PC-3 (cell line): ENCODE results near the gene DNAJA3. TPM values are rescaled to one million over a fixed set of nuclear protein-coding genes. Genes with fewer than 3 reads are reported as not detected.
A peak's percentile ranks its signal among the peaks of the same experiment; 100 is the strongest.

ENCODE experiments used
- ATAC-seq: fragments of 200-7000 bp; cut with Tn5 transposase; 2 replicates; pipeline ENCODE4 v1.9.1; 2020; ENCODE audit warnings: mild to moderate bottlenecking, moderate library complexity
- BruUV-seq: library from RNA; stranded (reverse); fragments of 400-500 nt; replicated peaks from 2 replicates; lab custom pipeline; 2021; lab: Mats Ljungman, UMichigan
- CTCF ChIA-PET: fragments of 300-600 bp; sonication (Branson Sonifier 250); formaldehyde crosslinking; loops from one replicate; lab custom pipeline; 2022; ENCODE audit warnings: antibody characterized with exemption; lab: Charles Lee
- POLR2A ChIA-PET: fragments of 300-600 bp; sonication (Branson Sonifier 250); formaldehyde crosslinking; loops from one replicate; lab custom pipeline; 2022; ENCODE audit warnings: antibody characterized with exemption; ENCODE audit not compliant: unreplicated experiment; lab: Charles Lee
- DNase-seq: peaks from one replicate; pipeline ENCODE4 v3.0.0-alpha.2; 2015
- H2AFZ ChIP-seq: fragments of 300-600 bp; sonication (generic); 2 replicates; pipeline ENCODE4 v1.6.0; 2016; ENCODE audit warnings: antibody characterized with exemption, low read length
- H3F3A ChIP-seq: fragments of 300-600 bp; sonication (generic); one replicate; pipeline ENCODE4 v1.6.0; 2017; ENCODE audit warnings: antibody characterized with exemption, low read length, control low read depth, mild to moderate bottlenecking; ENCODE audit not compliant: unreplicated experiment
- H3K27ac ChIP-seq: fragments of 300-600 bp; sonication (generic); 2 replicates; pipeline ENCODE4 v1.5.1; 2016; ENCODE audit warnings: mild to moderate bottlenecking, low read length
- H3K27me3 ChIP-seq: fragments of 300-600 bp; sonication (generic); 2 replicates; pipeline ENCODE4 v1.6.1; 2016; ENCODE audit warnings: low read length, mixed read lengths
- H3K36me3 ChIP-seq: fragments of 300-600 bp; sonication (generic); 2 replicates; pipeline ENCODE4 v1.6.1; 2016; ENCODE audit warnings: low read depth, mixed run types, low read length, mixed read lengths
- H3K4me1 ChIP-seq: fragments of 300-600 bp; sonication (generic); 2 replicates; pipeline ENCODE4 v1.5.1; 2016; ENCODE audit warnings: low read length; ENCODE audit not compliant: insufficient read depth
- H3K4me2 ChIP-seq: fragments of 300-600 bp; sonication (generic); 2 replicates; pipeline ENCODE4 v1.6.0; 2016; ENCODE audit warnings: low read length
- H3K4me3 ChIP-seq: fragments of 300-600 bp; sonication (generic); 2 replicates; pipeline ENCODE4 v1.5.1; 2016; ENCODE audit warnings: mild to moderate bottlenecking, low read length, mixed read lengths
- H3K79me2 ChIP-seq: fragments of 300-600 bp; sonication (generic); 2 replicates; pipeline ENCODE4 v1.6.1; 2017; ENCODE audit warnings: low read length, mixed read lengths
- H3K9ac ChIP-seq: fragments of 300-600 bp; sonication (generic); 2 replicates; pipeline ENCODE4 v1.6.0; 2016; ENCODE audit warnings: mild to moderate bottlenecking, low read length
- H3K9me2 ChIP-seq: fragments of 300-600 bp; sonication (generic); replicated peaks from 2 replicates; pipeline ENCODE4 v1.6.1; 2016; ENCODE audit warnings: mixed run types, low read length, mixed read lengths
- H3K9me3 ChIP-seq: fragments of 300-600 bp; sonication (generic); 2 replicates; pipeline ENCODE4 v1.6.1; 2016; ENCODE audit warnings: low read length, mixed read lengths
- H4K20me1 ChIP-seq: fragments of 300-600 bp; sonication (generic); 2 replicates; pipeline ENCODE4 v1.6.1; 2016; ENCODE audit warnings: low read length, mixed read lengths
- CTCF ChIP-seq: fragments of 300-600 bp; sonication (generic); conservative IDR thresholded peaks from 2 replicates; pipeline ENCODE4 v1.5.1; 2017; ENCODE audit warnings: antibody characterized with exemption, low read depth, mild to moderate bottlenecking, low read length
- EZH2 ChIP-seq: fragments of 300-600 bp; sonication (generic); IDR thresholded peaks from one replicate; pipeline ENCODE4 v1.6.1; 2017; ENCODE audit warnings: antibody characterized with exemption, mild to moderate bottlenecking, low read length; ENCODE audit not compliant: unreplicated experiment
- EZH2phosphoT487 ChIP-seq: fragments of 300-600 bp; sonication (generic); IDR thresholded peaks from 2 replicates; pipeline ENCODE4 v1.6.1; 2018; ENCODE audit warnings: mild to moderate bottlenecking, antibody characterized with exemption, low read length, borderline replicate concordance
- intact Hi-C: fragments of 100-400 bp; cut with micrococcal nuclease; formaldehyde crosslinking; loops from 2 replicates; pipeline ENCODE4 v1.9.0; 2023
- total RNA-seq: library from RNA; depleted of rRNA; stranded (reverse); fragments of >200 nt; gene quantifications from 2 replicates; pipeline ENCODE4 v1.2.3, GENCODE V29; 2014

Gene DNAJA3
- total RNA-seq, 1 experiment from 2014 or later, result 123 TPM

GRCh38 chr16:4416200-4417032 lies 9.3 kb upstream of the DNAJA3 start, which contains the start of gene CORO7:
CORO7 (minus strand) TSS chr16:4416596; CDS start chr16:4416518, 78 bp downstream.
- H3K79me2 ChIP-seq, result peaks cover 18% of the 10 kb centered on the region
- H3K9ac ChIP-seq, result peak within 1 kb of the TSS; percentile 71
- CTCF ChIA-PET, result no interaction called here
- DNase-seq (peak; percentile 83), ATAC-seq (peak; percentile 95)
- no peaks in the 10 kb centered on the region for H3K9me3 ChIP-seq
- TF ChIP-seq EZH2phosphoT487, result no peak
- TF ChIP-seq EZH2, result no peak
- intact Hi-C loops, result no loop called here
- H3K4me2 ChIP-seq, result peak within 1 kb of the TSS; percentile 99
- H3K27me3 ChIP-seq, result no peaks in the 10 kb centered on the region
- H3K4me1 ChIP-seq, result peaks cover 8% of the 10 kb centered on the region
- BruUV-seq, result no TSS peak
- no peaks in the 10 kb centered on the region for H3F3A ChIP-seq
- H3K27ac ChIP-seq, result no peak within 1 kb of the TSS
- H3K9me2 ChIP-seq, result no peaks in the 10 kb centered on the region
- peak within 1 kb of the TSS; percentile 99 for H2AFZ ChIP-seq
- H3K4me3 ChIP-seq, result peak within 1 kb of the TSS; percentile 80
- H3K36me3 ChIP-seq, result no peaks in the 10 kb centered on the region
- 0 out of 2 replicates have a peak, but pooled peaks cover 9% of the 10 kb centered on the region for H4K20me1 ChIP-seq
- POLR2A ChIA-PET, result no interaction called here

GRCh38 chr16:4419402-4419959 lies 6.2 kb upstream of the DNAJA3 start:
- no TSS peak for BruUV-seq
- H2AFZ ChIP-seq, result no peak overlapping the region
- H3K4me1 ChIP-seq, result peaks cover 10% of the 10 kb centered on the region
- ATAC-seq, result no peak
- H3K9ac ChIP-seq, result no peak overlapping the region
- no peak for DNase-seq
- no peaks in the 10 kb centered on the region for H3F3A ChIP-seq
- H4K20me1 ChIP-seq, result 0 out of 2 replicates have a peak, but pooled peaks cover 8% of the 10 kb centered on the region
- H3K79me2 ChIP-seq, result peaks cover 14% of the 10 kb centered on the region
- no peak overlapping the region for H3K4me2 ChIP-seq
- H3K9me2 ChIP-seq, result no peaks in the 10 kb centered on the region
- H3K4me3 ChIP-seq, result no peak overlapping the region
- H3K27me3 ChIP-seq, result no peaks in the 10 kb centered on the region
- intact Hi-C loops, result no loop called here
- CTCF ChIA-PET, result no interaction called here
- POLR2A ChIA-PET, result no interaction called here
- no peaks in the 10 kb centered on the region for H3K36me3 ChIP-seq
- H3K9me3 ChIP-seq, result no peaks in the 10 kb centered on the region
- TF ChIP-seq EZH2 (no peak), CTCF (no peak), EZH2phosphoT487 (no peak)
- no peak overlapping the region for H3K27ac ChIP-seq

- Histone ChIP-seq H4K20me1 (no peaks in the 10 kb centered on the region), H3K4me3 (no peak overlapping the region), H3K36me3 (no peaks in the 10 kb centered on the region), H2AFZ (no peak overlapping the region), H3K79me2 (peaks cover 3% of the 10 kb centered on the region), H3F3A (no peaks in the 10 kb centered on the region), H3K27me3 (no peaks in the 10 kb centered on the region), H3K9me3 (no peaks in the 10 kb centered on the region), H3K4me1 (peaks cover 7% of the 10 kb centered on the region; the same call in 1 of the 2 replicates), H3K9ac (no peak overlapping the region), H3K9me2 (no peaks in the 10 kb centered on the region), H3K27ac (no peak overlapping the region), H3K4me2 (no peak overlapping the region)
- ATAC-seq (no peak), DNase-seq (no peak)
- BruUV-seq, result no TSS peak
- POLR2A ChIA-PET, result no interaction called here
- no peak for TF ChIP-seq EZH2
- intact Hi-C loops, result no loop called here
- CTCF ChIA-PET, result no interaction called here
Observed at GRCh38 chr16:4420505-4421105, 5.1 kb upstream of the DNAJA3 start.
